ENCODE measurements around the gene ATP6V0C.

DNA sequence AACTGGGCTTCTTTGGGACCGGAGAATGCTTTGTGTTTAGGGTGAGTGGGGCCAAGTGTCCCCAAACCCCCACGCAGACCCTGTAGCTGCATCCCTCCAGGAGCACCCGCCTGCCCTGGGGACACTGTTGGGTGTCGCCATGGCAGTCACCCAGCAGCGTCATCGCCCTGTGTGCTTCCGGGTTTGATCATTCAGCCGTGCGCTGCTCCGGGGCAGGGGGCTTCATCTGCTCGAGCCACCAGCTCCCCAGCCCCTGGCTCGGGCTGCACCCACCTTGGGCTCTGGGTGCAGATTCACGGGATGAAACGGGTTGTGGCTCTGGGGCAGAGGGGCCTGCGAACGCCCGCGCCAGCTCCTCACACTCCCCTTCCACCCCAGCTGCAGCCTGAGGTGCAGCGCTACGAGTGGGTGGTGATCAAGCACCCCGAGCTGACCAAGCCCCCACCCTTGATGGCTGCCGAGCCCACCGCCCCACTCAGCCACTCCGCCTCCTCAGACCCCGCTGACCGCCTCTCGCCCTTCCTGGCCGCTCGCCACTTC, 13.8 kb upstream of the ATP6V0C start:
- TF ChIP-seq, protein P1, sequence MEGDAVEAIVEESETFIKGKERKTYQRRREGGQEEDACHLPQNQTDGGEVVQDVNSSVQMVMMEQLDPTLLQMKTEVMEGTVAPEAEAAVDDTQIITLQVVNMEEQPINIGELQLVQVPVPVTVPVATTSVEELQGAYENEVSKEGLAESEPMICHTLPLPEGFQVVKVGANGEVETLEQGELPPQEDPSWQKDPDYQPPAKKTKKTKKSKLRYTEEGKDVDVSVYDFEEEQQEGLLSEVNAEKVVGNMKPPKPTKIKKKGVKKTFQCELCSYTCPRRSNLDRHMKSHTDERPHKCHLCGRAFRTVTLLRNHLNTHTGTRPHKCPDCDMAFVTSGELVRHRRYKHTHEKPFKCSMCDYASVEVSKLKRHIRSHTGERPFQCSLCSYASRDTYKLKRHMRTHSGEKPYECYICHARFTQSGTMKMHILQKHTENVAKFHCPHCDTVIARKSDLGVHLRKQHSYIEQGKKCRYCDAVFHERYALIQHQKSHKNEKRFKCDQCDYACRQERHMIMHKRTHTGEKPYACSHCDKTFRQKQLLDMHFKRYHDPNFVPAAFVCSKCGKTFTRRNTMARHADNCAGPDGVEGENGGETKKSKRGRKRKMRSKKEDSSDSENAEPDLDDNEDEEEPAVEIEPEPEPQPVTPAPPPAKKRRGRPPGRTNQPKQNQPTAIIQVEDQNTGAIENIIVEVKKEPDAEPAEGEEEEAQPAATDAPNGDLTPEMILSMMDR (IDR thresholded peaks at IDR 0.05): no peak
- TF ChIP-seq POLR2A (IDR thresholded peaks at IDR 0.05): no peak

All from body of pancreas (tissue), 4 donors.